OCI-LY7 (cell line): ENCODE data around the gene MRC1. TPM values are rescaled to one million over a fixed set of nuclear protein-coding genes. Genes with fewer than 3 reads are reported as not detected.

Experiments
- BruUV-seq: library from RNA; stranded (reverse); fragments of 400-500 nt; replicated peaks from 2 replicates; lab custom pipeline; 2021; lab: Mats Ljungman, UMichigan
- CTCF ChIA-PET: fragments of 300-600 bp; sonication (Branson Sonifier 250); formaldehyde crosslinking; loops from one replicate; lab custom pipeline; 2022; ENCODE audit warnings: antibody characterized with exemption; ENCODE audit not compliant: unreplicated experiment; lab: Charles Lee
- POLR2A ChIA-PET: fragments of 300-600 bp; sonication (Branson Sonifier 250); formaldehyde crosslinking; loops from one replicate; lab custom pipeline; 2022; ENCODE audit warnings: antibody characterized with exemption; lab: Charles Lee
- DNase-seq: peaks from one replicate; pipeline ENCODE4 v3.0.0-alpha.2; 2015; ENCODE audit warnings: low spot score
- H2AFZ ChIP-seq: fragments of 200-600 bp; sonication (generic), shearing (Covaris generic); 2 replicates; pipeline ENCODE4 v1.6.1; 2014; ENCODE audit warnings: mild to moderate bottlenecking, antibody characterized with exemption, low read length, moderate library complexity
- H3K27ac ChIP-seq: fragments of 200-600 bp; sonication (generic); 2 replicates; pipeline ENCODE4 v1.5.1; 2014; ENCODE audit warnings: mixed run types, low read depth, mild to moderate bottlenecking, moderate library complexity, low read length, inconsistent platforms; ENCODE audit not compliant: poor library complexity, severe bottlenecking
- H3K36me3 ChIP-seq: fragments of 200-600 bp; sonication (generic); 2 replicates; pipeline ENCODE4 v1.6.1; 2014; ENCODE audit warnings: mild to moderate bottlenecking, antibody characterized with exemption, low read length, moderate library complexity, mixed read lengths; ENCODE audit not compliant: insufficient read depth
- H3K4me1 ChIP-seq: fragments of 200-600 bp; sonication (generic); 2 replicates; pipeline ENCODE4 v1.5.1; 2014; ENCODE audit warnings: mild to moderate bottlenecking, low read length; ENCODE audit not compliant: insufficient read depth, poor library complexity, severe bottlenecking
- H3K4me2 ChIP-seq: fragments of 200-600 bp; sonication (generic); 2 replicates; pipeline ENCODE4 v1.6.1; 2014; ENCODE audit warnings: mild to moderate bottlenecking, low read length
- H3K4me3 ChIP-seq: fragments of 200-600 bp; sonication (generic); 2 replicates; pipeline ENCODE4 v1.5.1; 2014; ENCODE audit warnings: mild to moderate bottlenecking, low read depth, low read length; ENCODE audit not compliant: poor library complexity, severe bottlenecking
- H3K79me2 ChIP-seq: fragments of 200-600 bp; sonication (generic); 2 replicates; pipeline ENCODE4 v1.6.1; 2016; ENCODE audit warnings: low read depth, mild to moderate bottlenecking, low read length, moderate library complexity, mixed read lengths; ENCODE audit not compliant: insufficient read depth
- H3K9me2 ChIP-seq: fragments of 200-600 bp; sonication (generic); 2 replicates; pipeline ENCODE4 v1.6.1; 2016; ENCODE audit warnings: mild to moderate bottlenecking, low read length, mixed read lengths; ENCODE audit not compliant: insufficient read depth
- H3K9me3 ChIP-seq: fragments of 200-600 bp; sonication (generic); 2 replicates; pipeline ENCODE4 v1.6.1; 2014; ENCODE audit warnings: mild to moderate bottlenecking, mixed run types, low read length, mixed read lengths
- H4K20me1 ChIP-seq: fragments of 200-600 bp; sonication (generic); 2 replicates; pipeline ENCODE4 v1.6.1; 2014; ENCODE audit warnings: mild to moderate bottlenecking, antibody characterized with exemption, low read length, moderate library complexity, mixed read lengths; ENCODE audit not compliant: insufficient read depth
- EZH2phosphoT487 ChIP-seq: fragments of 200-600 bp; sonication (generic); IDR thresholded peaks from 2 replicates; pipeline ENCODE4 v1.6.1; 2018; ENCODE audit warnings: low read depth, borderline replicate concordance, mild to moderate bottlenecking, mixed run types, antibody characterized with exemption, low read length, moderate library complexity, mixed read lengths
- intact Hi-C: fragments of 100-400 bp; cut with micrococcal nuclease; formaldehyde crosslinking; loops from one replicate; pipeline ENCODE4 v1.10.0; 2022; ENCODE audit not compliant: unreplicated experiment
- microRNA-seq: library from miRNA; unstranded; fragments of <30 nt; microRNA quantifications from one replicate; pipeline ENCODE4 v1.2.0, GENCODE V29; 2022; ENCODE audit warnings: borderline replicate concordance
- small RNA-seq: library from RNA; depleted of rRNA; stranded (forward); fragments of <200 nt; gene quantifications from one replicate; pipeline ENCODE3, GENCODE V24; 2014
- total RNA-seq, 2 experiments: library from RNA; depleted of rRNA in 1 of 2; stranded (reverse); fragments of >200 nt in 1 of 2; shearing (Covaris generic) in 1 of 2; gene quantifications; 2 replicates each; pipeline ENCODE4 v1.2.3, GENCODE V29; 2014 to 2022
- TF ChIP-seq, protein P1 (sequence below): fragments of 200-600 bp; sonication (generic); conservative IDR thresholded peaks from 2 replicates; pipeline ENCODE4 v1.5.1; 2014; ENCODE audit warnings: mild to moderate bottlenecking, antibody characterized with exemption, low read length, moderate library complexity, mixed read lengths

The MRC1 gene
- total RNA-seq, 2 experiments from 2014 or later = not detected

DNA sequence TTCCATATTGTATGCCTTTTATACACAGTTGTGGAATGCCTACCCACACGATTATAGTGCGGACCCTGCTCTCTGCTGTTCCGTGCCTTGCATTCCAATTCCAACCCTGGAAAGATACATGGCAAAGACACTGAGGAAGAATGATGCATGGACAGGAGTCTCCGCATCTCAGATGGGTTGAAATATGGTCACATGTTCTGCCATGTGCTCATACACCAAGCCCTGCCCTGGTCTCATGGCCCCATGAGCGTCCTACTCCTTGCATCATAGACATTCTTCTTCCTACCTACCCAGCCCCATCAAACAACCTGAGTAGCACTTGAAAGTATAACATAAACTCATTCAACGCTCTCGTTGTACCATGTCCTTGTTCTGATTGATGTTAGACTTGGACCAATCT, 148.9 kb downstream of the MRC1 start:
- intact Hi-C loops = no loop called here
- no peak overlapping the region for H3K4me2 ChIP-seq
- CTCF ChIA-PET = no interaction called here

DNA sequence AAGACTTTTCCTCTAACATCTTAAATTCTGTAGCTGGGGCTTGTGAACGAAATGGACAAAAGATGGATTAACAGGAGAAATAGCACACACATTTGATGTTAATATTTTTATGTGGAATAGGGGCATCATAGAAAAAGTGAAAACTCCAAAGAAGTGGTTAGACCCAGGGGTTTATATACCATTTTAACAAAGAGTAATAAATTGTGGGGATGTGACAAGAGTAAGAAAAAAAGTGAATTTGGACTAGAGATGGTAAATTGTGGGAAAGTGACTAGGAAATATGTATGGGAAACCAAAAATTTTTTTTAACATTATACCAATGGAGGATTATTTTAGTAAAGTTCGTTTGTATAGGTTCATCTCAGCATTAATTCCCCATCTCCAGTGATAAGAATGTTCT, 150.7 kb downstream of the MRC1 start:
- Histone ChIP-seq H3K9me3 (no peaks in the 10 kb centered on the region), H3K4me1 (no peaks in the 10 kb centered on the region), H3K4me3 (no peak overlapping the region), H3K36me3 (no peaks in the 10 kb centered on the region), H2AFZ (no peak overlapping the region), H3K4me2 (no peak overlapping the region), H3K27ac (no peak overlapping the region), H4K20me1 (no peaks in the 10 kb centered on the region), H3K79me2 (no peaks in the 10 kb centered on the region), H3K9me2 (no peaks in the 10 kb centered on the region)
- intact Hi-C loops = no loop called here
- CTCF ChIA-PET = no interaction called here
- POLR2A ChIA-PET = no interaction called here
- no peak for TF ChIP-seq EZH2phosphoT487
- TF ChIP-seq, protein P1, sequence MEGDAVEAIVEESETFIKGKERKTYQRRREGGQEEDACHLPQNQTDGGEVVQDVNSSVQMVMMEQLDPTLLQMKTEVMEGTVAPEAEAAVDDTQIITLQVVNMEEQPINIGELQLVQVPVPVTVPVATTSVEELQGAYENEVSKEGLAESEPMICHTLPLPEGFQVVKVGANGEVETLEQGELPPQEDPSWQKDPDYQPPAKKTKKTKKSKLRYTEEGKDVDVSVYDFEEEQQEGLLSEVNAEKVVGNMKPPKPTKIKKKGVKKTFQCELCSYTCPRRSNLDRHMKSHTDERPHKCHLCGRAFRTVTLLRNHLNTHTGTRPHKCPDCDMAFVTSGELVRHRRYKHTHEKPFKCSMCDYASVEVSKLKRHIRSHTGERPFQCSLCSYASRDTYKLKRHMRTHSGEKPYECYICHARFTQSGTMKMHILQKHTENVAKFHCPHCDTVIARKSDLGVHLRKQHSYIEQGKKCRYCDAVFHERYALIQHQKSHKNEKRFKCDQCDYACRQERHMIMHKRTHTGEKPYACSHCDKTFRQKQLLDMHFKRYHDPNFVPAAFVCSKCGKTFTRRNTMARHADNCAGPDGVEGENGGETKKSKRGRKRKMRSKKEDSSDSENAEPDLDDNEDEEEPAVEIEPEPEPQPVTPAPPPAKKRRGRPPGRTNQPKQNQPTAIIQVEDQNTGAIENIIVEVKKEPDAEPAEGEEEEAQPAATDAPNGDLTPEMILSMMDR = no peak
- DNase-seq = no peak
- BruUV-seq = no TSS peak

More for the DNA sequence above, 148.9 kb downstream of the MRC1 start:
- Histone ChIP-seq H3K36me3 (no peaks in the 10 kb centered on the region), H2AFZ (no peak overlapping the region), H3K27ac (no peak overlapping the region), H3K4me1 (no peaks in the 10 kb centered on the region), H3K9me3 (no peaks in the 10 kb centered on the region), H3K9me2 (no peaks in the 10 kb centered on the region), H3K4me3 (no peak overlapping the region), H3K79me2 (no peaks in the 10 kb centered on the region), H4K20me1 (no peaks in the 10 kb centered on the region)
- no peak for TF ChIP-seq EZH2phosphoT487
- TF ChIP-seq, protein P1 = no peak
- POLR2A ChIA-PET = no interaction called here
- no TSS peak for BruUV-seq
- DNase-seq = no peak

Small RNA genes within 50 kb of the gene (microRNA-seq; reads per million reads assigned to microRNA genes)
- not detected for gene MIR511

Small RNA genes within 50 kb of the gene (small RNA-seq; reads per million reads assigned to genes)
- gene MIR511 = not detected

Other genes starting within 250 kb of the MRC1 start
- gene HACD1, start 192.0 kb upstream of the MRC1 start, total RNA-seq (2014; rRNA removed; shearing (Covaris generic)) = not detected in 2 replicates
- gene HACD1, start 192.0 kb upstream of the MRC1 start, total RNA-seq (2022) = not detected in 2 replicates
- 8.6 and 12.9 TPM in 2 replicates for gene STAM, start 165.2 kb upstream of the MRC1 start, total RNA-seq (2014; rRNA removed; shearing (Covaris generic))
- gene STAM, start 165.2 kb upstream of the MRC1 start, total RNA-seq (2022) = 18.2 and 18.8 TPM in 2 replicates
- gene TMEM236, start 57.1 kb upstream of the MRC1 start, total RNA-seq (2014; rRNA removed; shearing (Covaris generic)) = 0.05 TPM in 1 of 2 replicates, not detected in the other
- 0.06 TPM in 1 of 2 replicates, not detected in the other for gene TMEM236, start 57.1 kb upstream of the MRC1 start, total RNA-seq (2022)
- not detected in 2 replicates for gene SLC39A12, start 142.6 kb downstream of the MRC1 start, total RNA-seq (2014; rRNA removed; shearing (Covaris generic))
- gene SLC39A12, start 142.6 kb downstream of the MRC1 start, total RNA-seq (2022) = not detected in 2 replicates